ENCODE data around the gene TSSK2. TPM values are rescaled to one million over a fixed set of nuclear protein-coding genes. Genes with fewer than 3 reads are reported as not detected.

The TSSK2 gene
- total and polyA plus RNA-seq, 11 donors: 0.04 to 0.19 (median 0.12) TPM; not detected in 8

GRCh38 chr22:19139001-19139356 lies 7.9 kb downstream of the TSSK2 start:
- DNase-seq: no peak
- peaks cover 0 to 12% (median 7%) of the 10 kb centered on the region in 12 donors for H3K4me1 ChIP-seq
- H3K9me3 ChIP-seq: no peaks in the 10 kb centered on the region
- no peak overlapping the region for H3K4me3 ChIP-seq
- H3K27ac ChIP-seq: no peak overlapping the region
- ATAC-seq: no peak
- H3K36me3 ChIP-seq: peaks cover 4 to 89% (median 85%) of the 10 kb centered on the region in 9 donors
- H3K27me3 ChIP-seq: no peaks in the 10 kb centered on the region
- no peak for TF ChIP-seq CTCF (IDR thresholded peaks at IDR 0.05)
- TF ChIP-seq POLR2A (IDR thresholded peaks at IDR 0.05): no peak
- 91 to 100% (median 95%) methylated on average over 1 to 9 of the region's 9 CpGs for WGBS, 4 donors
- intact Hi-C loops (cut with DNase I): no loop called here

DNA sequence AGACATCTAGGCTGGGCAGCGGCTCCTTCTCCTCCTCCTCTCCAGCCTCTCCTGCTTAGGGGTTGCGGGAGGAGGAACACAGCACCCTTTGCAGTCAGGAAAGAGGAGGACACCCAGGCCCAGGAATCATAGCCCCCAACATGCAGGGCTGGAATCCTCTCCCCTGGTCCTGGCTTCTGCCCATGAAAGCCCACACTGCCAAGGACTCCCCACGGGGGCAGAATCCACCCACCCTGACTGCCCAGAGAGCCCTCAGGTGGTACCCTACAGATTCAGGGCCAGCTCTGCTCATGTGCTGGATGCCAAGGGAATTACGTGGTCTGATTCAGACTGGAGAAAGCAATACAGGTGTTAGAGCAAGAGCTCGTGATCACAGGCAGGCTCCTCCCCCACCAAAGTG lies 8.9 kb downstream of the TSSK2 start:
- Histone ChIP-seq H3K4me3 (no peak overlapping the region), H3K27ac (no peak overlapping the region), H3K4me1 (peaks cover 0 to 13% (median 9%) of the 10 kb centered on the region in 12 donors), H3K27me3 (no peaks in the 10 kb centered on the region), H3K9me3 (no peaks in the 10 kb centered on the region), H3K36me3 (peaks cover 4 to 79% (median 75%) of the 10 kb centered on the region in 9 donors)
- DNase-seq (no peak), ATAC-seq (no peak)
- intact Hi-C loops (cut with DNase I): loop anchor here in 7 of 10 donors (5.0 to 10.0 kb wide), 7 partner anchors 37 to 495 kb away; partner anchors contain the start of genes CDC45 (in 2 of the 7), UFD1 (in 2 of the 7) and SLC25A1 (in 1 of the 7)
- WGBS, 4 donors: 92 to 95% (median 94%) methylated on average over 4 to 5 of the region's 5 CpGs
- TF ChIP-seq POLR2A (IDR thresholded peaks at IDR 0.05) (no peak), CTCF (IDR thresholded peaks at IDR 0.05) (no peak)

GRCh38 chr22:19142394-19142793 lies 11.3 kb downstream of the TSSK2 start:
- no peak overlapping the region for H3K27ac ChIP-seq
- H3K4me3 ChIP-seq: no peak overlapping the region
- H3K36me3 ChIP-seq: peaks cover 4 to 55% (median 52%) of the 10 kb centered on the region in 9 donors
- DNase-seq (no peak), ATAC-seq (no peak)
- no peak for TF ChIP-seq CTCF (IDR thresholded peaks at IDR 0.05)
- no peak for TF ChIP-seq POLR2A (IDR thresholded peaks at IDR 0.05)
- peaks cover 0 to 3% (median 0%) of the 10 kb centered on the region in 9 donors for H3K27me3 ChIP-seq
- intact Hi-C loops (cut with DNase I): loop anchor here in 7 of 10 donors (5.0 to 10.0 kb wide), 7 partner anchors 35 to 492 kb away; partner anchors contain the start of genes CDC45 (in 2 of the 7), UFD1 (in 2 of the 7) and SLC25A1 (in 1 of the 7)
- 92 to 98% (median 95%) methylated on average over 7 to 9 of the region's 9 CpGs for WGBS, 4 donors
- H3K9me3 ChIP-seq: no peaks in the 10 kb centered on the region
- peaks cover 0 to 13% (median 9%) of the 10 kb centered on the region in 12 donors for H3K4me1 ChIP-seq

DNA sequence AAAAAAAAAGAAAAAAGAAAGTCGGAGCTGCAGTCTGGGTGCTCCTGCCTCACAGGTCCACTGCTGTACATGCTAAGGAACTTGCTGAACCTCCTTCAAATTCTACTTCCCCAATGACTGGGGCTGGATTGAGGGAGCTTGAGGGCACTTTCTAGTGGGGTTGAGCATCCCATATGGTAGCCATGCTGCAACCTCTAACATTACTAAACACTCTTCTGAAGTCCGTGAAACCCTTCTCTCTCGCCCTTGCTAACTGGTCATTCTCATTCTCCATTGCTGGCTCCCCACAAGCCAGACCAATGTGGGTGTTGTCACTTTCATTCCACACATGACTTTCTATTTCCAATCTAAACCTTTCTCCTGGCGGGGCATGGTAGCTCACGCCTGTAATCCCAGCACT lies 12.1 kb downstream of the TSSK2 start:
- 83 to 92% (median 88%) methylated on average over 5 of the region's 5 CpGs for WGBS, 4 donors

More for the DNA sequence above, 12.1 kb downstream of the TSSK2 start:
- peaks cover 4 to 47% (median 44%) of the 10 kb centered on the region in 9 donors for H3K36me3 ChIP-seq
- DNase-seq (no peak), ATAC-seq (no peak)
- intact Hi-C loops (cut with DNase I): loop anchor here in 7 of 10 donors (5.0 to 10.0 kb wide), 7 partner anchors 34 to 492 kb away; partner anchors contain the start of genes CDC45 (in 2 of the 7), UFD1 (in 2 of the 7) and SLC25A1 (in 1 of the 7)
- H3K4me3 ChIP-seq: peak overlapping the region in 7 of 12 donors; percentile 69 to 94 (median 87)
- no peak overlapping the region for H3K27ac ChIP-seq
- no peaks in the 10 kb centered on the region for H3K9me3 ChIP-seq
- TF ChIP-seq CTCF (IDR thresholded peaks at IDR 0.05) (no peak), POLR2A (IDR thresholded peaks at IDR 0.05) (no peak)
- H3K4me1 ChIP-seq: peaks cover 0 to 13% (median 9%) of the 10 kb centered on the region in 12 donors
- peaks cover 0 to 11% (median 5%) of the 10 kb centered on the region in 9 donors for H3K27me3 ChIP-seq

Data from heart left ventricle (tissue), 16 donors.